ENCODE results near the gene RIPK4.

DNA sequence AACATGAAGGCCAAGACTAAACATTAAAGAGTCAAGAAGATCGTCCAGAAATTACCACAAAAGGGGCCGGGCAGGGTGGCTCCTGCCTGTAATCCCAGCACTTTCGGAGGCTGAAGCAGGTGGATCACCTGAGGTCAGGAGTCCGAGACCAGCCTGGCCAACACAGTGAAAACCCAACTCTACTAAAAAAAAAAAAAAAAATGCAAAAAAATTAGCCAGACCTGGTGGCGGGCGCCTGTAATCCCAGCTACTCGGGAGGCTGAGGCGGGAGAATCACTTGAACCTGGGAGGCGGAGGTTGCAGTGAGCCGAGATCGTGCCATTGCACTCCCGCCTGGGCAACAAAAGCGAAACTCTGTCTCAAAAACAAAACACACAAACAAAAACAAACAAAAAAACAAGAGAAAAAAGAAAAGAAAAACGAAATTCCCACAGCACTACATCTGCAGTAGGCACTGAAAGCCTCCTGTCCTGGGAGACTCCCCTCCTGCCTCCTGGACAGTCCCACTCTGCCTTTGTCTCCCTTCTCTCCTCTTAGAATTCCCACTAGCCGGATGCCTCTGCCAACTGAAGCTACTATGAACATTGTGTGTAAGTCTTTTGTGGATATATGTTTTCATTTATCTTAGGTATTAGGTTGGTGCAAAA is 17.7 kb upstream of the RIPK4 start:
- no peak for TF ChIP-seq EZH2phosphoT487 (IDR thresholded peaks at IDR 0.05; ENCODE audit: insufficient read depth, low read depth)
- TF ChIP-seq EZH2 (IDR thresholded peaks at IDR 0.05; ENCODE audit: insufficient read depth, poor library complexity, severe bottlenecking), result no peak
